Measurements from ENCODE around the gene HGF.

Gene HGF

DNA sequence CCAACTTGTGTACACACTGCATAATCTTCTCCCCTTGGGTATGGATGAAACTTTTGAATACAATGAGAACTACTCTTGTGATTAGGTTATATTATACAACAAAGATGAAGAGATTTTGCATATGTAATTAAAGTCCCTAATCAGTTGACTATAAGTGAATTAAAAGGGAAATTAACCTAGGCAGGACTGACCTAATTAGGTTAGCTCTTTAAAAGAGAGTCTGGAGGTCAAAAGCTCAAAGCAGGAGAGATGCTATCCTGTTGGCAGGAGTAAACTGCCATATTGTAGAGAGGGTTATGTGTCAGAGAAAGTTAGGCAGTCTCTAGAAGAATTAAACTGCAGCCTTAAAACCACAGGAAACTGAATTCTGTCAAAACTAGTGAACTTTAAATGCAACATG, 29.4 kb downstream of the HGF start:
- H2BK15ac ChIP-seq (ENCODE audit: low read depth, poor library complexity, severe bottlenecking) = no peak overlapping the region

GRCh38 chr7:81736091-81736490, 33.8 kb downstream of the HGF start:
- H3K4ac ChIP-seq (ENCODE audit: low read depth in 1 of 2, low read length in 2 of 2) = no peak overlapping the region
- 59% methylated on average over 7 of the region's 7 CpGs for WGBS

More for the DNA sequence above, 29.4 kb downstream of the HGF start:
- no peak overlapping the region for H3K27ac ChIP-seq (ENCODE audit: low read length, poor library complexity, severe bottlenecking)
- H3K23ac ChIP-seq (ENCODE audit: low read length in 2 of 2) = no peak overlapping the region
- H3K4me2 ChIP-seq (ENCODE audit: low read length, poor library complexity, severe bottlenecking) = no peak overlapping the region
- no peak overlapping the region for H4K8ac ChIP-seq (ENCODE audit: low read length)
- no peak for DNase-seq
- no peak overlapping the region for H2AK5ac ChIP-seq (ENCODE audit: low read length, severe bottlenecking)
- H3K27me3 ChIP-seq (ENCODE audit: control insufficient read depth in 1 of 2, insufficient read depth in 1 of 2, low read length in 2 of 2) = no peaks in the 10 kb centered on the region
- H3K14ac ChIP-seq (ENCODE audit: low read length in 2 of 2) = no peak overlapping the region
- H2BK120ac ChIP-seq (ENCODE audit: low read depth, low read length) = no peak overlapping the region
- peaks cover 0 to 76% of the 10 kb centered on the region in 2 experiments for H3K36me3 ChIP-seq (ENCODE audit: control insufficient read depth in 1 of 2, insufficient read depth in 2 of 2, low read depth in 1 of 2, low read length in 2 of 2)
- no peak overlapping the region for H2BK12ac ChIP-seq (ENCODE audit: low read length in 2 of 2)
- H2BK5ac ChIP-seq (ENCODE audit: low read depth, low read length, poor library complexity, severe bottlenecking) = no peak overlapping the region
- H3K9me3 ChIP-seq (ENCODE audit: control insufficient read depth, low read length) = peaks cover 6% of the 10 kb centered on the region
- H4K91ac ChIP-seq (ENCODE audit: low read length) = no peak overlapping the region
- H3K9ac ChIP-seq (ENCODE audit: low read length) = no peak overlapping the region
- no peaks in the 10 kb centered on the region for H3K4me1 ChIP-seq (ENCODE audit: control insufficient read depth, insufficient read depth, low read depth, low read length)
- H3K79me1 ChIP-seq (replicated peaks; ENCODE audit: low read length, poor library complexity, severe bottlenecking) = no peaks in the 10 kb centered on the region
- H2AFZ ChIP-seq (ENCODE audit: low read depth, low read length) = no peak overlapping the region
- H3K4ac ChIP-seq (ENCODE audit: low read depth in 1 of 2, low read length in 2 of 2) = no peak overlapping the region
- no peak overlapping the region for H3K4me3 ChIP-seq (ENCODE audit: insufficient read depth in 1 of 2, low read depth in 1 of 2, low read length in 2 of 2)
- H3K18ac ChIP-seq (ENCODE audit: low read depth in 1 of 2, low read length in 2 of 2) = no peak overlapping the region

DNA sequence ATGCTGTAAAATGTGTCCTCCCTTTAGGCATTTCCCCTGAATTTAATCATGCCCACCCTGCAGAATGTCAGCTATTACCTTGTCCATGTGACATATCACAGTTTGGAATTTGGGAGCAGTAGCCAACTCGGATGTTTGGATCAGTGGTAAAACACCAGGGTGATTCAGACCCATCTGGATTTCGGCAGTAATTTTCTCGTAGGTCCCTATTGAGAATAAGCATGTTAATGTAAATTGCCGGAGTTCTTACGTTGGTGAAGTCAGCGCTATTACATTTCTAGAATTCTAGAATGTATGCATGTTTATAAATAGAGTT, 44.1 kb downstream of the HGF start:
- Histone ChIP-seq H2BK5ac (ENCODE audit: low read depth, low read length, poor library complexity, severe bottlenecking) (no peak overlapping the region), H3K4me3 (ENCODE audit: insufficient read depth in 1 of 2, low read depth in 1 of 2, low read length in 2 of 2) (no peak overlapping the region), H3K14ac (ENCODE audit: low read length in 2 of 2) (no peak overlapping the region), H4K8ac (ENCODE audit: low read length) (no peak overlapping the region), H3K27ac (ENCODE audit: low read length, poor library complexity, severe bottlenecking) (no peak overlapping the region), H3K4me2 (ENCODE audit: low read length, poor library complexity, severe bottlenecking) (peak overlapping the region; percentile 44), H3K4ac (ENCODE audit: low read depth in 1 of 2, low read length in 2 of 2) (no peak overlapping the region), H4K91ac (ENCODE audit: low read length) (no peak overlapping the region), H3K18ac (ENCODE audit: low read depth in 1 of 2, low read length in 2 of 2) (peak overlapping the region; percentile 50 to 58), H3K27me3 (ENCODE audit: control insufficient read depth in 1 of 2, insufficient read depth in 1 of 2, low read length in 2 of 2) (no peaks in the 10 kb centered on the region), H3K79me1 (replicated peaks; ENCODE audit: low read length, poor library complexity, severe bottlenecking) (no peaks in the 10 kb centered on the region), H3K9me3 (ENCODE audit: control insufficient read depth, low read length) (no peaks in the 10 kb centered on the region), H3K4me1 (ENCODE audit: control insufficient read depth, insufficient read depth, low read depth, low read length) (no peaks in the 10 kb centered on the region), H2BK12ac (ENCODE audit: low read length in 2 of 2) (no peak overlapping the region), H3K9ac (ENCODE audit: low read length) (peak overlapping the region; percentile 71), H2AK5ac (ENCODE audit: low read length, severe bottlenecking) (no peak overlapping the region), H2BK15ac (ENCODE audit: low read depth, poor library complexity, severe bottlenecking) (no peak overlapping the region), H2BK120ac (ENCODE audit: low read depth, low read length) (no peak overlapping the region), H3K23ac (ENCODE audit: low read length in 2 of 2) (no peak overlapping the region), H3K36me3 (ENCODE audit: control insufficient read depth in 1 of 2, insufficient read depth in 2 of 2, low read depth in 1 of 2, low read length in 2 of 2) (peaks cover 0 to 54% of the 10 kb centered on the region in 2 experiments), H2AFZ (ENCODE audit: low read depth, low read length) (no peak overlapping the region)
- peak; percentile 88 for DNase-seq
- whole genome bisulfite sequencing = 0% methylated on average over 2 of the region's 6 CpGs

More at GRCh38 chr7:81736091-81736490, 33.8 kb downstream of the HGF start:
- Histone ChIP-seq H3K14ac (ENCODE audit: low read length in 2 of 2) (no peak overlapping the region), H2AK5ac (ENCODE audit: low read length, severe bottlenecking) (no peak overlapping the region), H2BK12ac (ENCODE audit: low read length in 2 of 2) (no peak overlapping the region), H2AFZ (ENCODE audit: low read depth, low read length) (no peak overlapping the region), H3K18ac (ENCODE audit: low read depth in 1 of 2, low read length in 2 of 2) (no peak overlapping the region), H3K27me3 (ENCODE audit: control insufficient read depth in 1 of 2, insufficient read depth in 1 of 2, low read length in 2 of 2) (no peaks in the 10 kb centered on the region), H3K4me1 (ENCODE audit: control insufficient read depth, insufficient read depth, low read depth, low read length) (no peaks in the 10 kb centered on the region), H2BK120ac (ENCODE audit: low read depth, low read length) (no peak overlapping the region), H3K23ac (ENCODE audit: low read length in 2 of 2) (no peak overlapping the region), H2BK5ac (ENCODE audit: low read depth, low read length, poor library complexity, severe bottlenecking) (no peak overlapping the region), H4K91ac (ENCODE audit: low read length) (no peak overlapping the region), H3K27ac (ENCODE audit: low read length, poor library complexity, severe bottlenecking) (no peak overlapping the region), H2BK15ac (ENCODE audit: low read depth, poor library complexity, severe bottlenecking) (no peak overlapping the region), H3K4me3 (ENCODE audit: insufficient read depth in 1 of 2, low read depth in 1 of 2, low read length in 2 of 2) (no peak overlapping the region), H3K79me1 (replicated peaks; ENCODE audit: low read length, poor library complexity, severe bottlenecking) (no peaks in the 10 kb centered on the region), H4K8ac (ENCODE audit: low read length) (no peak overlapping the region), H3K36me3 (ENCODE audit: control insufficient read depth in 1 of 2, insufficient read depth in 2 of 2, low read depth in 1 of 2, low read length in 2 of 2) (peaks cover 0 to 62% of the 10 kb centered on the region in 2 experiments), H3K9ac (ENCODE audit: low read length) (no peak overlapping the region), H3K9me3 (ENCODE audit: control insufficient read depth, low read length) (peaks cover 6% of the 10 kb centered on the region), H3K4me2 (ENCODE audit: low read length, poor library complexity, severe bottlenecking) (no peak overlapping the region)
- no peak for DNase-seq

- Histone ChIP-seq H3K4me1 (ENCODE audit: control insufficient read depth, insufficient read depth, low read depth, low read length) (no peaks in the 10 kb centered on the region), H3K4me2 (ENCODE audit: low read length, poor library complexity, severe bottlenecking) (peak overlapping the region; percentile 44), H3K23ac (ENCODE audit: low read length in 2 of 2) (no peak overlapping the region), H3K14ac (ENCODE audit: low read length in 2 of 2) (no peak overlapping the region), H3K9ac (ENCODE audit: low read length) (peak overlapping the region; percentile 71), H3K4me3 (ENCODE audit: insufficient read depth in 1 of 2, low read depth in 1 of 2, low read length in 2 of 2) (no peak overlapping the region), H3K79me1 (replicated peaks; ENCODE audit: low read length, poor library complexity, severe bottlenecking) (no peaks in the 10 kb centered on the region), H4K8ac (ENCODE audit: low read length) (peak overlapping the region; percentile 54), H3K27me3 (ENCODE audit: control insufficient read depth in 1 of 2, insufficient read depth in 1 of 2, low read length in 2 of 2) (no peaks in the 10 kb centered on the region), H2BK120ac (ENCODE audit: low read depth, low read length) (no peak overlapping the region), H2AFZ (ENCODE audit: low read depth, low read length) (no peak overlapping the region), H2AK5ac (ENCODE audit: low read length, severe bottlenecking) (no peak overlapping the region), H3K36me3 (ENCODE audit: control insufficient read depth in 1 of 2, insufficient read depth in 2 of 2, low read depth in 1 of 2, low read length in 2 of 2) (peaks cover 0 to 59% of the 10 kb centered on the region in 2 experiments), H3K27ac (ENCODE audit: low read length, poor library complexity, severe bottlenecking) (no peak overlapping the region), H3K9me3 (ENCODE audit: control insufficient read depth, low read length) (no peaks in the 10 kb centered on the region), H2BK5ac (ENCODE audit: low read depth, low read length, poor library complexity, severe bottlenecking) (no peak overlapping the region), H2BK12ac (ENCODE audit: low read length in 2 of 2) (peak overlapping the region in 1 of 2 experiments; percentile 39), H4K91ac (ENCODE audit: low read length) (peak overlapping the region; percentile 39), H2BK15ac (ENCODE audit: low read depth, poor library complexity, severe bottlenecking) (no peak overlapping the region), H3K4ac (ENCODE audit: low read depth in 1 of 2, low read length in 2 of 2) (no peak overlapping the region), H3K18ac (ENCODE audit: low read depth in 1 of 2, low read length in 2 of 2) (peak overlapping the region; percentile 50 to 58)
- WGBS = 21% methylated on average over 2 of the region's 2 CpGs
- peak; percentile 80 for DNase-seq
These were observed 44.6 kb downstream of the HGF start for GRCh38 chr7:81725003-81725811.
